Measurements from ENCODE around the gene CFAP77. TPM values are rescaled to one million over a fixed set of nuclear protein-coding genes. Genes with fewer than 3 reads are reported as not detected.

The CFAP77 gene
- polyA plus RNA-seq, 1 donor from 2014 or later = not detected

- Histone ChIP-seq H3K27me3 (ENCODE audit: insufficient read depth, low read depth, low read length) (peaks cover 100% of the 10 kb centered on the region), H3K79me2 (replicated peaks; ENCODE audit: insufficient read depth, low read length) (no peaks in the 10 kb centered on the region), H3K9me3 (ENCODE audit: low read length) (no peaks in the 10 kb centered on the region), H4K20me1 (ENCODE audit: insufficient read depth) (no peaks in the 10 kb centered on the region), H3K27ac (ENCODE audit: low read length) (no peak overlapping the region), H3K9me2 (ENCODE audit: insufficient read depth, low read length) (no peaks in the 10 kb centered on the region), H2AFZ (ENCODE audit: low read depth, low read length) (no peak overlapping the region), H3K36me3 (ENCODE audit: insufficient read depth, low read length) (no peaks in the 10 kb centered on the region), H3K4me3 (ENCODE audit: low read length) (no peak overlapping the region), H3K9ac (ENCODE audit: low read length) (no peak overlapping the region), H3K4me2 (ENCODE audit: low read length) (no peak overlapping the region), H3F3A (ENCODE audit: insufficient read depth, low read length, poor library complexity, severe bottlenecking) (no peaks in the 10 kb centered on the region)
- TF ChIP-seq CTCF (IDR thresholded peaks at IDR 0.05; ENCODE audit: poor library complexity, severe bottlenecking) (no peak), EZH2 (IDR thresholded peaks at IDR 0.05; ENCODE audit: borderline replicate concordance, insufficient read depth, low read length, poor library complexity, severe bottlenecking) (no peak), RAD21 (conservative IDR thresholded peaks at IDR 0.05) (no peak), TAF1 (IDR thresholded peaks at IDR 0.05; ENCODE audit: low read depth) (no peak), SMC3 (conservative IDR thresholded peaks at IDR 0.05; ENCODE audit: poor library complexity) (no peak), MXI1 (conservative IDR thresholded peaks at IDR 0.05; ENCODE audit: poor library complexity, severe bottlenecking) (no peak), EP300 (conservative IDR thresholded peaks at IDR 0.05; ENCODE audit: poor library complexity, severe bottlenecking) (no peak), POLR2AphosphoS5 (IDR thresholded peaks at IDR 0.05) (no peak)
- TF ChIP-seq, protein P1, sequence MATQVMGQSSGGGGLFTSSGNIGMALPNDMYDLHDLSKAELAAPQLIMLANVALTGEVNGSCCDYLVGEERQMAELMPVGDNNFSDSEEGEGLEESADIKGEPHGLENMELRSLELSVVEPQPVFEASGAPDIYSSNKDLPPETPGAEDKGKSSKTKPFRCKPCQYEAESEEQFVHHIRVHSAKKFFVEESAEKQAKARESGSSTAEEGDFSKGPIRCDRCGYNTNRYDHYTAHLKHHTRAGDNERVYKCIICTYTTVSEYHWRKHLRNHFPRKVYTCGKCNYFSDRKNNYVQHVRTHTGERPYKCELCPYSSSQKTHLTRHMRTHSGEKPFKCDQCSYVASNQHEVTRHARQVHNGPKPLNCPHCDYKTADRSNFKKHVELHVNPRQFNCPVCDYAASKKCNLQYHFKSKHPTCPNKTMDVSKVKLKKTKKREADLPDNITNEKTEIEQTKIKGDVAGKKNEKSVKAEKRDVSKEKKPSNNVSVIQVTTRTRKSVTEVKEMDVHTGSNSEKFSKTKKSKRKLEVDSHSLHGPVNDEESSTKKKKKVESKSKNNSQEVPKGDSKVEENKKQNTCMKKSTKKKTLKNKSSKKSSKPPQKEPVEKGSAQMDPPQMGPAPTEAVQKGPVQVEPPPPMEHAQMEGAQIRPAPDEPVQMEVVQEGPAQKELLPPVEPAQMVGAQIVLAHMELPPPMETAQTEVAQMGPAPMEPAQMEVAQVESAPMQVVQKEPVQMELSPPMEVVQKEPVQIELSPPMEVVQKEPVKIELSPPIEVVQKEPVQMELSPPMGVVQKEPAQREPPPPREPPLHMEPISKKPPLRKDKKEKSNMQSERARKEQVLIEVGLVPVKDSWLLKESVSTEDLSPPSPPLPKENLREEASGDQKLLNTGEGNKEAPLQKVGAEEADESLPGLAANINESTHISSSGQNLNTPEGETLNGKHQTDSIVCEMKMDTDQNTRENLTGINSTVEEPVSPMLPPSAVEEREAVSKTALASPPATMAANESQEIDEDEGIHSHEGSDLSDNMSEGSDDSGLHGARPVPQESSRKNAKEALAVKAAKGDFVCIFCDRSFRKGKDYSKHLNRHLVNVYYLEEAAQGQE (IDR thresholded peaks at IDR 0.05; ENCODE audit: borderline replicate concordance) = no peak
Observed at GRCh38 chr9:132588098-132588497, 178.1 kb downstream of the CFAP77 start.

DNA sequence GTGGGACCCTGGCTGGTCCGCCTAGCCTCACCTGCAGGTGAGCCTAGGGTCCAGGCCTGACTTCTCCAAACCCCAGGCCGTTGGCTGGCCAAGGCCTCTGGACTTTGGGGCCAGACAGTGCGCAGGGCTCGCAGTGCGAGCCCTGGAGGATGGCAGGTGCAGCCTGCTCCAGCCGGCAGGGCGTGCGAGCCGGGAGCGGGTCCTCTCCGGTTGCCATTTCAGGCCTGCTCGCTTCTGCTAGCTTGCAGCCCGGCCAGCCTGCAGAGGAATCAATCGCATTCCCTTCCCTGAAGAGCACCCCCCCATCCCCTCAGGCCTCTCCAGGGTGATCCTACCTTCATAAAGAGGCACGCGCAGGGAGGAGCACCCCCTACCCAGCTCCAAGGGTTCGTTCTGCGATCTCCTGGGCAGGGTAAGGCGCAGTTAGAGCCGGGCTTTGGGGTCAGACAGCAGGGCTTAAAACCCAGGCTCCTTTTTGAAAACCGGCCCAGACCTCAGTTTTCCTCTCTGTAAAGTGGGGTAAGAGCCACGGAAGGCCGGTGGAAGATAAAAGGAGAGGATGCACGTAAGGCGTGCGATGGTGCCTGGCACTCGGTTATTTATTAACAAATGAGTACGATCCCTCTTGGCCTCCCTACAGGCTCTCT, 178.6 kb downstream of the CFAP77 start:
- Histone ChIP-seq H4K20me1 (ENCODE audit: insufficient read depth) (no peaks in the 10 kb centered on the region), H3K9me2 (ENCODE audit: insufficient read depth, low read length) (no peaks in the 10 kb centered on the region), H3F3A (ENCODE audit: insufficient read depth, low read length, poor library complexity, severe bottlenecking) (no peaks in the 10 kb centered on the region), H3K79me2 (replicated peaks; ENCODE audit: insufficient read depth, low read length) (no peaks in the 10 kb centered on the region), H3K4me3 (ENCODE audit: low read length) (no peak overlapping the region), H3K27ac (ENCODE audit: low read length) (no peak overlapping the region), H3K9me3 (ENCODE audit: low read length) (no peaks in the 10 kb centered on the region), H3K4me2 (ENCODE audit: low read length) (no peak overlapping the region), H2AFZ (ENCODE audit: low read depth, low read length) (no peak overlapping the region), H3K9ac (ENCODE audit: low read length) (no peak overlapping the region), H3K27me3 (ENCODE audit: insufficient read depth, low read depth, low read length) (peaks cover 100% of the 10 kb centered on the region), H3K36me3 (ENCODE audit: insufficient read depth, low read length) (no peaks in the 10 kb centered on the region)
- TF ChIP-seq EZH2 (IDR thresholded peaks at IDR 0.05; ENCODE audit: borderline replicate concordance, insufficient read depth, low read length, poor library complexity, severe bottlenecking) (peak; percentile 43), EP300 (conservative IDR thresholded peaks at IDR 0.05; ENCODE audit: poor library complexity, severe bottlenecking) (no peak)
